ENCODE measurements around the gene CPTP. TPM values are rescaled to one million over a fixed set of nuclear protein-coding genes. Genes with fewer than 3 reads are reported as not detected.

CPTP gene
- total and polyA plus RNA-seq, 4 donors: 7.9 to 45.1 (median 22.5) TPM

DNA sequence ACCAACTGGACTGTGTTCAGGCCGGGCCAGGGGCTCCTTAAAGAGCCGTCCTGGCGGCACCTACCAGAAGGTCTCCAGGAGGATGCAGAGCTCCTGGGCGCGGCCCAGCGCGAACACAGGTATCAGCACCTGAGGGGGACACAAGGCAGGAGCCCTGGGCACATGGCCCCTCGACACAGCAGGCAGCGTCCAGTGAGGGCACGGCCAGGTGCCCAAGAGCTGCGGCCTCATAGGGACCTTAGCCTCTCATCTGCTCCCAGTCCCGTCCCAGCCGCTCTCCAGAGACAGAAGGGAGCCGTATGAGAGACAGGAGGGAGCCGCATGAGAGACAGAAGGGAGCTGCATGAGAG, 10.4 kb upstream of the CPTP start:
- H3K9me3 ChIP-seq (ENCODE audit: control insufficient read depth in 4 of 4, low read length in 3 of 4): no peaks in the 10 kb centered on the region
- H3K27me3 ChIP-seq (ENCODE audit: control insufficient read depth in 4 of 4, insufficient read depth in 4 of 4, low read length in 3 of 4): no peaks in the 10 kb centered on the region
- no peak for TF ChIP-seq GABPA (IDR thresholded peaks at IDR 0.05 in 1 of 2, conservative IDR thresholded peaks at IDR 0.05 in 1 of 2)
- 96% methylated on average over 15 of the region's 15 CpGs for WGBS
- no peak overlapping the region for H3K4me3 ChIP-seq (ENCODE audit: low read depth in 1 of 3, low read length in 3 of 3)
- no peak overlapping the region for H3K9ac ChIP-seq (ENCODE audit: low read depth in 1 of 2, low read length in 2 of 2)
- no peak for DNase-seq (ENCODE audit: low spot score)
- peaks cover 5 to 10% (median 7%) of the 10 kb centered on the region in 4 donors for H3K4me1 ChIP-seq (ENCODE audit: control insufficient read depth in 4 of 4, insufficient read depth in 4 of 4, low read length in 3 of 4)
- no peak overlapping the region for H3K27ac ChIP-seq (ENCODE audit: low read depth in 1 of 2, low read length in 2 of 2)
- peaks cover 3 to 39% (median 19%) of the 10 kb centered on the region in 4 donors for H3K36me3 ChIP-seq (ENCODE audit: control insufficient read depth in 4 of 4, insufficient read depth in 3 of 4, low read depth in 1 of 4, low read length in 3 of 4)

- DNase-seq (ENCODE audit: low spot score): no peak
- Histone ChIP-seq H3K36me3 (ENCODE audit: control insufficient read depth in 4 of 4, insufficient read depth in 3 of 4, low read depth in 1 of 4, low read length in 3 of 4) (peaks cover 3 to 41% (median 19%) of the 10 kb centered on the region in 4 donors), H3K4me1 (ENCODE audit: control insufficient read depth in 4 of 4, insufficient read depth in 4 of 4, low read length in 3 of 4) (peaks cover 0 to 4% (median 3%) of the 10 kb centered on the region in 4 donors), H3K27ac (ENCODE audit: low read depth in 1 of 2, low read length in 2 of 2) (no peak overlapping the region), H3K9ac (ENCODE audit: low read depth in 1 of 2, low read length in 2 of 2) (no peak overlapping the region), H3K27me3 (ENCODE audit: control insufficient read depth in 4 of 4, insufficient read depth in 4 of 4, low read length in 3 of 4) (no peaks in the 10 kb centered on the region), H3K9me3 (ENCODE audit: control insufficient read depth in 4 of 4, low read length in 3 of 4) (no peaks in the 10 kb centered on the region), H3K4me3 (ENCODE audit: low read depth in 1 of 3, low read length in 3 of 3) (no peak overlapping the region)
- TF ChIP-seq, protein P1, sequence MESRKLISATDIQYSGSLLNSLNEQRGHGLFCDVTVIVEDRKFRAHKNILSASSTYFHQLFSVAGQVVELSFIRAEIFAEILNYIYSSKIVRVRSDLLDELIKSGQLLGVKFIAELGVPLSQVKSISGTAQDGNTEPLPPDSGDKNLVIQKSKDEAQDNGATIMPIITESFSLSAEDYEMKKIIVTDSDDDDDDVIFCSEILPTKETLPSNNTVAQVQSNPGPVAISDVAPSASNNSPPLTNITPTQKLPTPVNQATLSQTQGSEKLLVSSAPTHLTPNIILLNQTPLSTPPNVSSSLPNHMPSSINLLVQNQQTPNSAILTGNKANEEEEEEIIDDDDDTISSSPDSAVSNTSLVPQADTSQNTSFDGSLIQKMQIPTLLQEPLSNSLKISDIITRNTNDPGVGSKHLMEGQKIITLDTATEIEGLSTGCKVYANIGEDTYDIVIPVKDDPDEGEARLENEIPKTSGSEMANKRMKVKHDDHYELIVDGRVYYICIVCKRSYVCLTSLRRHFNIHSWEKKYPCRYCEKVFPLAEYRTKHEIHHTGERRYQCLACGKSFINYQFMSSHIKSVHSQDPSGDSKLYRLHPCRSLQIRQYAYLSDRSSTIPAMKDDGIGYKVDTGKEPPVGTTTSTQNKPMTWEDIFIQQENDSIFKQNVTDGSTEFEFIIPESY (IDR thresholded peaks at IDR 0.05): no peak
- TF ChIP-seq MAX (IDR thresholded peaks at IDR 0.05) (no peak), TAF1 (conservative IDR thresholded peaks at IDR 0.05) (no peak), FOXA1 (IDR thresholded peaks at IDR 0.05) (no peak), FOXA2 (IDR thresholded peaks at IDR 0.05) (no peak), YY1 (IDR thresholded peaks at IDR 0.05) (no peak), HNF4G (IDR thresholded peaks at IDR 0.05) (no peak), EGR1 (IDR thresholded peaks at IDR 0.05; ENCODE audit: low read depth in 2 of 2) (no peak), ATF3 (IDR thresholded peaks at IDR 0.05) (no peak), JUND (IDR thresholded peaks at IDR 0.05) (no peak), GABPA (IDR thresholded peaks at IDR 0.05 in 1 of 2, conservative IDR thresholded peaks at IDR 0.05 in 1 of 2) (no peak), CTCF (IDR thresholded peaks at IDR 0.05; ENCODE audit: low read depth, low read length, missing input control) (no peak), RXRA (IDR thresholded peaks at IDR 0.05) (no peak), SP1 (IDR thresholded peaks at IDR 0.05) (no peak)
- TF ChIP-seq, protein P2, sequence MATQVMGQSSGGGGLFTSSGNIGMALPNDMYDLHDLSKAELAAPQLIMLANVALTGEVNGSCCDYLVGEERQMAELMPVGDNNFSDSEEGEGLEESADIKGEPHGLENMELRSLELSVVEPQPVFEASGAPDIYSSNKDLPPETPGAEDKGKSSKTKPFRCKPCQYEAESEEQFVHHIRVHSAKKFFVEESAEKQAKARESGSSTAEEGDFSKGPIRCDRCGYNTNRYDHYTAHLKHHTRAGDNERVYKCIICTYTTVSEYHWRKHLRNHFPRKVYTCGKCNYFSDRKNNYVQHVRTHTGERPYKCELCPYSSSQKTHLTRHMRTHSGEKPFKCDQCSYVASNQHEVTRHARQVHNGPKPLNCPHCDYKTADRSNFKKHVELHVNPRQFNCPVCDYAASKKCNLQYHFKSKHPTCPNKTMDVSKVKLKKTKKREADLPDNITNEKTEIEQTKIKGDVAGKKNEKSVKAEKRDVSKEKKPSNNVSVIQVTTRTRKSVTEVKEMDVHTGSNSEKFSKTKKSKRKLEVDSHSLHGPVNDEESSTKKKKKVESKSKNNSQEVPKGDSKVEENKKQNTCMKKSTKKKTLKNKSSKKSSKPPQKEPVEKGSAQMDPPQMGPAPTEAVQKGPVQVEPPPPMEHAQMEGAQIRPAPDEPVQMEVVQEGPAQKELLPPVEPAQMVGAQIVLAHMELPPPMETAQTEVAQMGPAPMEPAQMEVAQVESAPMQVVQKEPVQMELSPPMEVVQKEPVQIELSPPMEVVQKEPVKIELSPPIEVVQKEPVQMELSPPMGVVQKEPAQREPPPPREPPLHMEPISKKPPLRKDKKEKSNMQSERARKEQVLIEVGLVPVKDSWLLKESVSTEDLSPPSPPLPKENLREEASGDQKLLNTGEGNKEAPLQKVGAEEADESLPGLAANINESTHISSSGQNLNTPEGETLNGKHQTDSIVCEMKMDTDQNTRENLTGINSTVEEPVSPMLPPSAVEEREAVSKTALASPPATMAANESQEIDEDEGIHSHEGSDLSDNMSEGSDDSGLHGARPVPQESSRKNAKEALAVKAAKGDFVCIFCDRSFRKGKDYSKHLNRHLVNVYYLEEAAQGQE (IDR thresholded peaks at IDR 0.05): no peak
- WGBS: 94% methylated on average over 23 of the region's 23 CpGs
Observed at GRCh38 chr1:1314678-1315335, 9.8 kb upstream of the CPTP start.
